Measurements from ENCODE around the gene HTR4. TPM values are rescaled to one million over a fixed set of nuclear protein-coding genes. Genes with fewer than 3 reads are reported as not detected.

The HTR4 gene
- total and polyA plus RNA-seq, 2 donors (not counting 3 experiments of a cell fraction or from before 2014, with no cell fraction given) = not detected

DNA sequence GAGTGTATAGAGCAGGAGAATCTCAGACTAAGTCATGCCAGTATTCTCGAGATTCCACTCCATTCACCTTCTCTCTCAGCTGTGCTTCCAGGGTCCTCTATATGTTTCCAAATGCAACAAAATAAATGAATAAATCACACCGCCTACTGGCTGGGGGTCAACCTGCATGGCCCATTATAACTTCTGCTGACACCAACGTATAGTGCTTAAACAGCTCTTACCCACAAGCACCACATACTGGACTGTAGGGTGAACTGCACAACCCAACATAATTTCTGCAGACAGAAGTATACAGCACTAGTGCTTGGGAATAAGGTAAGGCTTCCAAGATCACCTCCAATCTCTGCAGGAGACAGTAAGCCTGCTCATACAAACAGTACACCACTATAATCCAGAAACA, 33.1 kb upstream of the HTR4 start:
- CTCF ChIA-PET = interaction anchor here (0.6 to 3.2 kb wide), 21 partner anchors 10 to 829 kb away, joined by 3 to 23 read pairs (median 4); no protein-coding TSS in a partner anchor
- no peaks in the 10 kb centered on the region for H3K79me2 ChIP-seq (ENCODE audit: control insufficient read depth, insufficient read depth, low read length)
- H3K27ac ChIP-seq (ENCODE audit: insufficient read depth, low read depth, low read length) = no peak overlapping the region
- H2AFZ ChIP-seq (ENCODE audit: low read depth, low read length) = no peak overlapping the region
- no peaks in the 10 kb centered on the region for H3K9me3 ChIP-seq (replicated peaks; ENCODE audit: control insufficient read depth, insufficient read depth, low read length)
- peak; percentile 58 for DNase-seq (ENCODE audit: low read depth, low spot score)
- TF ChIP-seq, protein P1, sequence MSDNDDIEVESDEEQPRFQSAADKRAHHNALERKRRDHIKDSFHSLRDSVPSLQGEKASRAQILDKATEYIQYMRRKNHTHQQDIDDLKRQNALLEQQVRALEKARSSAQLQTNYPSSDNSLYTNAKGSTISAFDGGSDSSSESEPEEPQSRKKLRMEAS (IDR thresholded peaks at IDR 0.05; ENCODE audit: insufficient read depth, insufficient read length) = no peak
- TF ChIP-seq, protein P2, sequence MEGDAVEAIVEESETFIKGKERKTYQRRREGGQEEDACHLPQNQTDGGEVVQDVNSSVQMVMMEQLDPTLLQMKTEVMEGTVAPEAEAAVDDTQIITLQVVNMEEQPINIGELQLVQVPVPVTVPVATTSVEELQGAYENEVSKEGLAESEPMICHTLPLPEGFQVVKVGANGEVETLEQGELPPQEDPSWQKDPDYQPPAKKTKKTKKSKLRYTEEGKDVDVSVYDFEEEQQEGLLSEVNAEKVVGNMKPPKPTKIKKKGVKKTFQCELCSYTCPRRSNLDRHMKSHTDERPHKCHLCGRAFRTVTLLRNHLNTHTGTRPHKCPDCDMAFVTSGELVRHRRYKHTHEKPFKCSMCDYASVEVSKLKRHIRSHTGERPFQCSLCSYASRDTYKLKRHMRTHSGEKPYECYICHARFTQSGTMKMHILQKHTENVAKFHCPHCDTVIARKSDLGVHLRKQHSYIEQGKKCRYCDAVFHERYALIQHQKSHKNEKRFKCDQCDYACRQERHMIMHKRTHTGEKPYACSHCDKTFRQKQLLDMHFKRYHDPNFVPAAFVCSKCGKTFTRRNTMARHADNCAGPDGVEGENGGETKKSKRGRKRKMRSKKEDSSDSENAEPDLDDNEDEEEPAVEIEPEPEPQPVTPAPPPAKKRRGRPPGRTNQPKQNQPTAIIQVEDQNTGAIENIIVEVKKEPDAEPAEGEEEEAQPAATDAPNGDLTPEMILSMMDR (IDR thresholded peaks at IDR 0.05; ENCODE audit: extremely low read depth in 1 of 2, insufficient read depth in 1 of 2, low read depth in 1 of 2, low read length in 2 of 2) = peak; percentile 52 to 66
- TF ChIP-seq JUN (IDR thresholded peaks at IDR 0.05; ENCODE audit: borderline replicate concordance, insufficient read depth, insufficient read length, low read depth) (no peak), EZH2 (IDR thresholded peaks at IDR 0.05; ENCODE audit: borderline replicate concordance, low read depth, low read length, severe bottlenecking) (no peak), MYC (IDR thresholded peaks at IDR 0.05; ENCODE audit: low read depth, low read length) (no peak)
- BruUV-seq (replicated peaks) = no TSS peak
- FAIRE-seq = peak; percentile 85
- peaks cover 0 to 4% of the 10 kb centered on the region in 2 experiments for H3K27me3 ChIP-seq (ENCODE audit: control insufficient read depth in 2 of 2, insufficient read depth in 2 of 2, low read length in 2 of 2)
- dilution Hi-C loops (cut with MboI; ENCODE audit: extremely low pct_ligation_motif_present, low sequenced_read_pairs) (no loop called here), intact Hi-C loops (cut with micrococcal nuclease) (loop anchor here (1.0 to 10.0 kb wide), 3 partner anchors 243 to 508 kb away; no protein-coding TSS in a partner anchor)
- POLR2A ChIA-PET = no interaction called here
- H3K4me3 ChIP-seq (replicated peaks in 1 of 3; ENCODE audit: insufficient read depth in 1 of 3, low read depth in 1 of 3, low read length in 3 of 3) = no peak overlapping the region
- no peaks in the 10 kb centered on the region for H3K4me1 ChIP-seq (ENCODE audit: control insufficient read depth, extremely low read depth, insufficient read depth, low read length)
- no peaks in the 10 kb centered on the region for H3K36me3 ChIP-seq (ENCODE audit: control insufficient read depth in 2 of 2, extremely low read depth in 1 of 2, insufficient read depth in 2 of 2, low read length in 2 of 2)
- H3K4me2 ChIP-seq (ENCODE audit: insufficient read depth, low read length) = no peak overlapping the region
- no peaks in the 10 kb centered on the region for H4K20me1 ChIP-seq (replicated peaks; ENCODE audit: control insufficient read depth, extremely low read depth, insufficient read depth, low read length)
- no peaks in the 10 kb centered on the region for H3K9me1 ChIP-seq (replicated peaks; ENCODE audit: control insufficient read depth, extremely low read depth, insufficient read depth, low read length)
- no peak overlapping the region for H3K9ac ChIP-seq (replicated peaks; ENCODE audit: extremely low read depth, insufficient read depth, low read length)
